GM19240 (cell line): ENCODE measurements around the gene MEF2D.

ENCODE experiments used
- DNase-seq: peaks from one replicate; pipeline ENCODE4 v3.0.0; 2011; ENCODE audit warnings: low spot score; ENCODE audit not compliant: insufficient read length

MEF2D gene

DNA sequence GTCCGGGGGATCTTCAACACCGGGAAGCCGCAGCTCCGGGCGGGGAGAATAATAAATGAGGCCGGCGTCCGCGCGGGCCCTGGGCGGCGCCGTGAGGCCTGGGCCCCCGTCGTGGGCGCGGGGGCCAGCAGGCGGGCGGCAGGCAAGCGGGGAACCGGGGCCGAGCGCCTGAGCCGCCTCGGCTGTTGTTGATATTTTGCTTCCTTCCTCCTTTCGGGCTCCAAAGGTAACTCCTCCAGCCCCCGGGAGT lies at the start of gene MEF2D:
Gene MEF2D, minus strand, starts transcription at position 233 of the 250 bp plus-strand sequence. CDS start 17,483 bp downstream, outside the sequence.
- no peak for DNase-seq

- DNase-seq, result no peak
Observed at GRCh38 chr1:156550346-156550745, 49.8 kb upstream of the MEF2D start.

- DNase-seq, result no peak
Observed at GRCh38 chr1:156549831-156550230, 49.3 kb upstream of the MEF2D start.

GRCh38 chr1:156549390-156549789 lies 48.8 kb upstream of the MEF2D start:
- no peak for DNase-seq

- no peak for DNase-seq
Observed at GRCh38 chr1:156547982-156548381, 47.4 kb upstream of the MEF2D start.

DNA sequence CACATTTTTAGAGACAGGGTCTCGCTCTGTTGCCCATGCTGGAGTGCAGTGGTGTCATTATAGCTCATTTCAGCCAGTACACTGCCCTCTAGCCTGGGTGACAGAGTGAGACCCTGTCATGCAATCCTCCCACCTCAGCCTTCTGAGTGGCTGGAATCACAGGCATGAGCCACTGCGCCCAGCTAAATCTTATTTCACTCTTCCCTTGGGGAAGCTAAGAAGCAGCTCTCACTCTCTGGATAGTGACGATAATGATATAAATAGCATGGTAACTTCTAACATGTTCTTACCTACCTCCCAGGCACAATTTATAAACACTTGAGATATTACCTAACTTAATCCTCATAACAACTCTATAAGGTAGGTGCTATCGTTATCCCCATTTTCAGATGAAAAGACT lies 46.9 kb upstream of the MEF2D start:
- DNase-seq, result no peak

- DNase-seq, result no peak
Observed at GRCh38 chr1:156546267-156546666, 45.7 kb upstream of the MEF2D start.

DNA sequence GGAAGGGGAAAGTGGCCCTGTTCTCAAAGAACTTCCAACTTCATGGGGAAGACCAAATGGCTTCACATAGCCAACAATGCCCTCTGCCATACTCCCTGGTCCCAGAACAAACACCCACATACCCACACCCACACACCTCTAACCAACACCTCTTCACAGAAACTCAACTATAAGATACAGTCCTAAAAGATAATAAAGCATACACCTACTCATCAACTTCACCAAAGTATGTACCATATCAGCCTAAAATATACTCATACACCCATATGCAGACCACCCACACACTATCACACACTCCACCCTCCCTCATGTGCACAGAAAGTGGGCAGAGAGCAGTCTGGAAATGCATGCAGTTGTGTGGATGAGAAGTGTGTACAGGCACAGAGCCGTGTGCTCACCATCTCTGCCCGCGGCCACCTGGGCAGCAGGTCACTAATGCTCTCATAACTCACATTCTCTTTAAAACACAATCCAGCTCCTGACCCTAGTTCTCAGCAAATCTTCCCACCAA lies 44.1 kb upstream of the MEF2D start:
- no peak for DNase-seq

DNA sequence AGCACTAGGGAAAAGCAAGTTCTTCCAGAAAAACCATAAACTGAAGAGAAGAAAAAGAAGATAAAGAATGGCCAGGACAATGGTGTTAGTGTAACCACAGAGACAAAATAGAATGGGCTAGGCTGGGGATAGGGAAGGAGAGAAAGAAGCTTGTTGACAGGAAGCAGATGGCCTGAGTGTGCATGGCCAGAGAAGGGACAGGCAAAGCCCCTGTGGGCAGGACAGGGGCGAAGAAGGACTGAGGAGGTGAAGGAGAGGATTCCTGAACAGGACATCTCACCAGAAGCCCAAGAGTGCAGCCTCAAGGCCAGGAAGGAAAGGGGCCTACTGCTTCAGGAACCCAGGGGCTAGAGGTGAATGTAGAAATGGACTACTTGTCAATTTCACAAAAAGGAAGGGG lies 42.5 kb upstream of the MEF2D start:
- no peak for DNase-seq

DNA sequence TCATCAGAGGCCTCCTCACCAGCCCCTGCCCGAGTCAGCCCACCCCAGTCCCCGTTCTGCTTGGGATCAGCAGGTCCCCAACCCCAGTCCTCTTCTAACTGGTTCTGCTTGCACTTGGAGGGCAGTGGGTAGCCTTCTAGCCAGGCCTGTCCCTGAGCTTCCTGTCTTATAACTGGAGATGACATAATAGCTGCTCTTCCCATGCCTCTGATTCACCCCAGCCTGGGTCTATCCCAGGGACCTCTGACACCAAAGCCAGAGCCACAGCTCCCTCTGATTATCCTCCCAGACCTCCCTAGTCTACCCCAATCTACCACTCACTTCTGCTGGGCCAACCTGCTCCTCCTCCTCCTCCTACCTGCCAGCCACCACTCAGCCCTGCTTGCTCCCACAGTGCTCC lies 40.4 kb upstream of the MEF2D start:
- DNase-seq, result no peak

DNA sequence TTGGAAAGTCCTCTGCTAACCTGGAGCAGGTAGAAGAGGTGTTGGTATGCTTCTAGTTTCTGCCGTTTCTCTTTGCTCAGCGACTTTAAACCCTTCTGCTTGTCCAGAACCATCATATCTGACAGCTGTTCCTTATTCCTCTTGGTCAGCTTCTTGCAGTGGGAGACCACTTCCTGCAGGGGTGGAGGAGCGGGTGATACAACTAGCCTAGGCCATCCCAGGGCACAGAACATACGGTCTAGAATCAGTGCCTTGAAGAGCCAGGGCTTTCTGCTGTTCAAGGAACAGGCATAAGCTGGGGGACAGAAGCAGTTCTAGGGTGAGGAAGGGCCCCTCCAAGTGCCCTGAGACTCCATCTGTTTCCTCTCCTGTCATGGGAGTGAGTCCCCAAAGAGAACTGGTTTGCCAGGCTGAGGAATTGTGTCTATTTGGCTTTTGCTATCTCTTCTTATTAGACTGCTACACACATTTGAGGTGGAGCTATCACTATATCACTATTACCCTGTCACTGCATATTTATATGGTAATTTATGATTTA lies 39.3 kb upstream of the MEF2D start:
- no peak for DNase-seq

DNA sequence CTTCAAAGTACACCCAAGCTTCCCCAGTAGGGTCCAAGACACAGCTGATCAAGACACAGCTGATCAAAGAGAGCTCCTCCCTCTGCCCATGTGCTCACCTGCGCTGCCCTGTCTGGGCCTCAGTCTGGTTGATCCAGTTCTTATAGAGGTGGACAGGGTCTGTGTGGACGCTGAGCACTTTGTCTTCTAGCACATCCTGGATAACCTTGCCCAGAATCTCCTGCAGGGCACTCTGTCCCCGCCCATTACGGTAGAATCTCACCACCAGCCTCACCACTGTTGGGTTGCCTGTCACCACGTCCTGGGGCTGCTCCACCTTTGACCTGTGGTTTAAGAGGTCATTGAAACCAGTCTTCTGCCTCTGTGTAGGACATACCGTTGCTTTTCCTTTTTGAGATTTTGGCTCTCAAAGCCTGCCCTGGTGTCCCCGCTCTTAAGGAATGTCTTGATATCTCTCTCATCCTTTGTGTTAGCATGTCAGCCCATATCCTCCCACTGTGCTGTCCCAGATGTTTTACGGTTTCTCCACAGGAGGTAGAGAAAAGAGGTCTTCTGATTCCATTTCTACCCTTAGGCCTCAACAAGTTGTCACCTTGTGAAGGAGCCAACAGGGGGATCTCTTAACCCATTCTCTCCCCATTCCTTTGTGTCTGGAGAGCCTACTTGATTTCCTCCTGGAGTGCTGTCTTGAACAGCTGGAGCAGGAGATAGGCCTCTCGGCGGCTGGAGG lies 38.3 kb upstream of the MEF2D start:
- DNase-seq, result no peak

GRCh38 chr1:156537027-156537426 lies 36.5 kb upstream of the MEF2D start:
- DNase-seq, result no peak

- no peak for DNase-seq
Observed at GRCh38 chr1:156534424-156535060, 34.0 kb upstream of the MEF2D start.

DNA sequence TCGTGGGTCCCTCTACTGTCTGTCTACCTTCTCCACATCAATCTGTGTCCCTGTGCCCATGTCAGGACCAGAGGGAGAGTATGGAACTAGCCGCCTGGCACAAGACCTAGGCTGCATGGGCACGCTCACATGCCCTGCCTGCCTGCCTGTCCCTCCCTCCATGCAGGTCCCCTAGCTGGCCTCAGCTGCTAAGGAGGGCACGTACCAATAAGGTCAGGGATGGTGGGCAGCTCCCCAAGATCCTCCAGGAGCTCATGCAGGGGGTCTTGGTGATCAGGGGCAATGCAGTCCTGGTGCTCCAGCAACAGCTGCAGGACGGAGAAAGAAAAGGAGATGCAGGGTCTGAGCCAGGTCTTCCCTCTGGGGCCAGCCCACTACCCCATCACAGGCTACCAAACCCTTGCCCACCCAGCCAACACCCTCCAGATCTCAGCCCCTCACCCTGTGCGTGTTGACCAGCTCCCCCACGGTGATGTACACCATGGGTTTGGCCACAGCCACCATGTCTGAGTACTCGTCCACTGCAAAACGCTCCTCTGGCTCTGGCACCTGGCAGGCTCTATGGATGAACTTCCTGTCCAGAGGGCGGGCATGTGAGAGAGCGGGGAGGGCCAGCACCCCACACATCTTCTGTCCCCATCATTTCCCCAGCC lies 33.1 kb upstream of the MEF2D start:
- no peak for DNase-seq

DNA sequence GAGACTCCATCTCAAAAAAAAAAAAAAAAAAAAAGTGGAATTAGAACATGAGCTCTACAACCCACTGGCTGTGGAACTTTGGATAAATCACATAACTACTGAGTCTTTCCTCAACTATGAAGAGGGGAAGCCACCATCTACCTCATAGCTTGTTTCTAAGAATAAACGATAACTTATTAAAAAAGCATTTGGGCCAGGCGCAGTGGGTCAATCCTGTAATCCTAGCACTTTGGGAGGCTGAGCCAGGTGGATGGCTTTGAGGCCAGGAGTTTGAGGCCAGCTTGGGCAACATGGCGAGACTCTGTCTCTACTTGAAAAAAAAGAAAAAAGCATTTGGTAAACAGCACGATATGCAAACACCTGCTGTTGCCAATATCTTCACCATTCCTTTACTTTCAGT lies 31.8 kb upstream of the MEF2D start:
- no peak for DNase-seq

GRCh38 chr1:156530006-156530405 lies 29.4 kb upstream of the MEF2D start:
- DNase-seq, result no peak

GRCh38 chr1:156528875-156529425 lies 28.4 kb upstream of the MEF2D start:
- no peak for DNase-seq

DNA sequence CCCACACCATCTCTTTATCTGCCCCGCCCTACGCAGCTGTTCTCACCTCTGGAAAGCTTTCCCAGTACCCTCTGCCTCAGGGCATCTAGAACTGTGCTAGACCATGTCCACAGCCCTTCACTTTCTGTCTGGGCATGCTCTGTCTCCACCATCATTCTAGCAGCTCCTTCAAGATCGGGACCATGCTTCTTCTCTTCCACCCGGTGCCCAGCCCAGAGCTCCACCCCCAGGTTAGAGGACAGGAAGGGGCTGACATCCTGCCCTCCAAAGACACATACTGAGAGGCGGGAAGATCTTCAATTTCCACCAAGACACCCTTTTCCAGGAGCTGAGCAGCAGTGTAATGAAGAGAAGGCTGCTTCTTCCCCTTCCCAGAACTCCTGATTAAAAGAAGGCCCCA lies 27.7 kb upstream of the MEF2D start:
- no peak for DNase-seq

DNA sequence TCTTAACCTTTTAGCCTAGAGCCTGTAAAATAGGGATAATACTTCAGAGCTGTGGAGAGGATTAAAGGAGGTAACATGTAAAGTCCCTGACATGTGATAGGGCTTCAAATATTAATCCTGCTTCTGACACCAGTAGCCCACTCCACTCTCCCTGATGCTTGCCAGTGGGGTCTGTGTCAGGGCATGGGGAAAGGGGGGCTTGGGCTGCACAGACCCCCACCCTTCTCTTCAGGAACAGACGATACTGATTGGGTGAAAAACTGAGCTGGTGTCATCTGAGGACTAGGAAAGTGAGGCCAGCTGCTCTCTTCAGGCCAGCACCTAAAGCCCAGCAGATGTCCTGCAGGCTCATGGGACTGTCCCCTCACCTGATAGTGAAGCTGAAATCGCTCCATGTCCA lies 27.0 kb upstream of the MEF2D start:
- no peak for DNase-seq

DNA sequence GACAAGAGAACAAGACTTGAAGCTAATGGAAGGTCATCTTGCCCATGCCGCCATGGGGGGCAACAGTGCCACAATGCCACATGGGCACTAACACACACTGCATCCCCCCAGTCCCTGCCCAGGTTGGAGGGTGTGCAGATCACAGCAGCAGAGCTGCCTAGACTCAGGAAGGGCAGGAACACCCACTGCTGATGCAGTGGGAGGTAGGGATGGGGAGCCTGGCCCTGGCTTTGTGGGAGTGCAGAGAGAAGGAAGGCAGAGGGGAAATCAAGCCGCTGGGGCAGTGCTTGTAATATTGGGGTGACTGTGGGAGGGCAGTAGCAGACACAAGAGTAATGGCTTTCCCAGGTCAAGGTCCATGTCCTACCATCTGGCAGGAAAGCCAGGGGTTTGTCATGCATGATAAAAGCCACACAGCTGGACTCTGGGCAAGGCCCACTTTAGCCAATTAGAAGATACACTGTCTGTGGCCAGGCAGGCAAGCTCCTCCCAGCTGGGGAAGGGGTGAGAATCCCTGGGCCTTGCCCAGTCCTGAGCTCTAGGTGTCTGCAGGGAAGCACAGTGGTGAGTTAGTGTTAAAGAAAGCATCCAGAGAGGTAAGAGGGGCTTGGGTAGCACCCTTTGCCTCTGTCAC lies 25.4 kb upstream of the MEF2D start:
- DNase-seq, result no peak

DNA sequence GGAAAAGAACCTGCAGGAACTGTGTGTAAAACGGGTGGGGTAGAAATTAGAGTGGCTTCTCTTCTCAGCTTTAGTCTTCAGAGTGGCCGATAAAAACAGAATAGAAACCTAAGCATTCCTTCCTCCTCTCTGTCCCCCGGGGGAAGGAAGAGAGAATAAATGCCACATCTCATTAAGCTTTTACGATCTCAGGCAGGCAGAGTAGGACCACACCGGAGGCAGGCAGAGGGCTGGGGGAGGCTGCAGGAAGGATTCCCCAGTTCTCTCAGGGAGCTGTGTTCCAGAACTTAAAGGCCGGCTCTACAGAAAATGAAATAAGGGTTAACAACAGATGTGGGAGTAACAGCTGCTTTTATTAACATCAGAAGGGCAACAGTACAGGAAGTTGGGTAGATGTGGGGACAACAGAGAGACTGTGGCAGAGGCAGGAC lies 24.5 kb upstream of the MEF2D start:
- no peak for DNase-seq
